HepG2 (cell line): ENCODE measurements around the gene DNAH8. TPM values are rescaled to one million over a fixed set of nuclear protein-coding genes. Genes with fewer than 3 reads are reported as not detected.

ENCODE experiments used
- HNF1A ChIP-seq, 2 experiments: sonication (generic) in 1 of 2; formaldehyde crosslinking in 1 of 2; IDR thresholded peaks; 2 replicates each; pipeline versions ENCODE4 v1.4.0 to v1.6.1; 2016 to 2020; ENCODE audit warnings: borderline replicate concordance in 1 of 2, low read depth in 1 of 2, mild to moderate bottlenecking in 1 of 2, missing genetic modification reagents in 1 of 2
- RBM22 ChIP-seq: fragments of 200-400 bp; formaldehyde crosslinking; optimal IDR thresholded peaks from 2 replicates; pipeline ENCODE3; 2017; ENCODE audit warnings: mild to moderate bottlenecking, low read length, moderate library complexity
- ZNF33A ChIP-seq: sonication (generic); formaldehyde crosslinking; IDR thresholded peaks from 2 replicates; pipeline ENCODE4 v1.5.1; 2020; ENCODE audit warnings: missing genetic modification reagents, mild to moderate bottlenecking, moderate library complexity, borderline replicate concordance
- ZNF574 ChIP-seq: sonication (generic); formaldehyde crosslinking; IDR thresholded peaks from 2 replicates; pipeline ENCODE4 v1.4.0; 2020; ENCODE audit warnings: missing genetic modification reagents
- ZNF773 ChIP-seq: sonication (generic); formaldehyde crosslinking; IDR thresholded peaks from 2 replicates; pipeline ENCODE4 v1.4.0; 2020; ENCODE audit warnings: missing genetic modification reagents, borderline replicate concordance
- ZNF839 ChIP-seq: sonication (generic); formaldehyde crosslinking; IDR thresholded peaks from 2 replicates; pipeline ENCODE4 v1.4.0; 2020; ENCODE audit warnings: missing genetic modification reagents, mild to moderate bottlenecking, borderline replicate concordance
- polyA plus RNA-seq, 8 experiments: library from polyadenylated mRNA; depleted of rRNA in 3 of 8; stranded (reverse) in 7 of 8; unstranded in 1 of 8; fragments of >200 nt; fragmentation: Illumina TruSeq in 4 of 8; extraction: Trizol in 4 of 8; gene quantifications; 2 replicates each; pipeline versions ENCODE4 v1.2.1 to v1.2.3, GENCODE V29; 2011 to 2016; ENCODE audit warnings: low read depth in 4 of 8, missing spikeins in 1 of 8, mixed read lengths in 1 of 8; ENCODE audit not compliant: insufficient read depth in 1 of 8
- total RNA-seq, 5 experiments: library from RNA; depleted of rRNA; stranded (reverse); fragments of >200 nt; fragmentation: Illumina TruSeq; extraction: Trizol; gene quantifications; 2 replicates each; pipeline ENCODE4 v1.2.3, GENCODE V29; 2016; ENCODE audit warnings: low read depth in 1 of 5

Gene DNAH8
- total and polyA plus RNA-seq, 2 of the 13 experiments (the other 11 are each of a cell fraction or from before 2014, with no cell fraction given) = not detected

GRCh38 chr6:38990475-38990874 is 275.4 kb downstream of the DNAH8 start (continued):
- TF ChIP-seq RBM22 (no peak), ZNF839 (CRISPR knock-in tag) (no peak), ZNF773 (CRISPR knock-in tag) (no peak), ZNF33A (CRISPR knock-in tag) (no peak), ZNF574 (CRISPR knock-in tag) (no peak), HNF1A (IDR thresholded peaks at IDR 0.05; ENCODE audit: low read depth) (no peak), HNF1A (CRISPR knock-in tag; IDR thresholded peaks at IDR 0.05; ENCODE audit: borderline replicate concordance) (no peak)
